Measurements from ENCODE around the gene NMU.

DNA sequence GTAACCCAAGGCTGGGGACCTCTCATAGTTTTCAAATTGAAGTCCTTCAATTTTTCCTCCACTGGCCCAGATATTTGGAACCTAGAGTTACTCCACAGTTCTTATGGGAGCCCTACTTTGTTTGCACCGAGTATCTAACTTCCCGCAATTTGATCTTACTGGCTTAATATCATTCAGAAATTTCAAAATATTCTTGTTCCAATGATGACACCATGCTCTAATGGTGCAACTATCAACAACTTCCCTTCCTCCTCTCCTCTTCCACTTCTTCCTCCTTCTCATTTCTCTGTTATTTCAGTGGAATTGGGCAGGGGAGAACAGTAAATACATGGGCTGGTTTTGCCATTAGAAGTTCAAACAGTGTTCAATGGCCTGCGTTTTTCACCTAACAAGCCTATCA is 64.3 kb downstream of the NMU start:
- TF ChIP-seq, protein P1, sequence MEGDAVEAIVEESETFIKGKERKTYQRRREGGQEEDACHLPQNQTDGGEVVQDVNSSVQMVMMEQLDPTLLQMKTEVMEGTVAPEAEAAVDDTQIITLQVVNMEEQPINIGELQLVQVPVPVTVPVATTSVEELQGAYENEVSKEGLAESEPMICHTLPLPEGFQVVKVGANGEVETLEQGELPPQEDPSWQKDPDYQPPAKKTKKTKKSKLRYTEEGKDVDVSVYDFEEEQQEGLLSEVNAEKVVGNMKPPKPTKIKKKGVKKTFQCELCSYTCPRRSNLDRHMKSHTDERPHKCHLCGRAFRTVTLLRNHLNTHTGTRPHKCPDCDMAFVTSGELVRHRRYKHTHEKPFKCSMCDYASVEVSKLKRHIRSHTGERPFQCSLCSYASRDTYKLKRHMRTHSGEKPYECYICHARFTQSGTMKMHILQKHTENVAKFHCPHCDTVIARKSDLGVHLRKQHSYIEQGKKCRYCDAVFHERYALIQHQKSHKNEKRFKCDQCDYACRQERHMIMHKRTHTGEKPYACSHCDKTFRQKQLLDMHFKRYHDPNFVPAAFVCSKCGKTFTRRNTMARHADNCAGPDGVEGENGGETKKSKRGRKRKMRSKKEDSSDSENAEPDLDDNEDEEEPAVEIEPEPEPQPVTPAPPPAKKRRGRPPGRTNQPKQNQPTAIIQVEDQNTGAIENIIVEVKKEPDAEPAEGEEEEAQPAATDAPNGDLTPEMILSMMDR (IDR thresholded peaks at IDR 0.05): no peak
- no peak for TF ChIP-seq POLR2A (IDR thresholded peaks at IDR 0.05)
